Measurements from ENCODE around the gene SMYD3. TPM values are rescaled to one million over a fixed set of nuclear protein-coding genes. Genes with fewer than 3 reads are reported as not detected.
A peak's percentile ranks its signal among the peaks of the same experiment; 100 is the strongest.

SMYD3 gene
- total and polyA plus RNA-seq, 2 of the 13 experiments (the other 11 are each of a cell fraction or from before 2014, with no cell fraction given) = 27.7 to 35.8 TPM

GRCh38 chr1:246526380-246526779 lies 19.3 kb upstream of the SMYD3 start:
- in situ Hi-C loops (cut with HindIII; ENCODE audit: extremely low pct_ligation_motif_present, low pct_unique_long_range_greater_than_20kb) = no loop called here
- FAIRE-seq = no peak
- CTCF ChIA-PET (ENCODE audit: low intra/inter-chr PET ratio, low total read pairs) = no interaction called here

More at GRCh38 chr1:246526380-246526779, 19.3 kb upstream of the SMYD3 start:
- no peak overlapping the region for H3K4me3 ChIP-seq (replicated peaks in 1 of 3; ENCODE audit: insufficient read depth in 1 of 3, low read depth in 2 of 3, low read length in 3 of 3)
- 35% methylated on average over 4 of the region's 4 CpGs for WGBS (ENCODE audit: low lambda C conversion rate)
- H3K4me1 ChIP-seq (ENCODE audit: insufficient read depth, low read length) = peaks cover 30% of the 10 kb centered on the region
- no peaks in the 10 kb centered on the region for H4K20me1 ChIP-seq (ENCODE audit: insufficient read depth, low read length)
- ATAC-seq (no peak), DNase-seq (ENCODE audit: low spot score) (no peak)
- H3K36me3 ChIP-seq (replicated peaks in 1 of 2; ENCODE audit: control insufficient read depth in 1 of 2, insufficient read depth in 2 of 2, low read length in 2 of 2) = no peaks in the 10 kb centered on the region
- no peak overlapping the region for H2AFZ ChIP-seq (ENCODE audit: low read length)
- H3K79me2 ChIP-seq (ENCODE audit: insufficient read depth, low read length) = no peaks in the 10 kb centered on the region
- BruUV-seq (replicated peaks) = no TSS peak
- peaks cover 11% of the 10 kb centered on the region for H3K9me3 ChIP-seq (ENCODE audit: low read length)
- peaks cover 3 to 4% of the 10 kb centered on the region in 2 experiments; a peak in 2 of 5 replicates for H3K27me3 ChIP-seq (ENCODE audit: control insufficient read depth in 1 of 2, insufficient read depth in 2 of 2, low read length in 2 of 2)
- intact Hi-C loops (cut with micrococcal nuclease; ENCODE audit: unreplicated experiment) = no loop called here
- no peak for TF ChIP-seq SMC3 (IDR thresholded peaks at IDR 0.05; ENCODE audit: low read length)
- no peak for TF ChIP-seq DBP (CRISPR knock-in tag; IDR thresholded peaks at IDR 0.05; ENCODE audit: not compliant biosample characterization)
- no peak for TF ChIP-seq ZEB1 (IDR thresholded peaks at IDR 0.05; ENCODE audit: insufficient replicate concordance, low read depth)
- TF ChIP-seq POLR2G (IDR thresholded peaks at IDR 0.05; ENCODE audit: low read depth, low read length) = no peak
- TF ChIP-seq MYPOP (CRISPR knock-in tag; IDR thresholded peaks at IDR 0.05) = no peak
- no peak for TF ChIP-seq FOXO1 (CRISPR knock-in tag; IDR thresholded peaks at IDR 0.05)
- no peak for TF ChIP-seq ZBTB34 (CRISPR knock-in tag; IDR thresholded peaks at IDR 0.05)
- no peak for TF ChIP-seq PBX2 (CRISPR knock-in tag; IDR thresholded peaks at IDR 0.05)
- TF ChIP-seq ZNF383 (CRISPR knock-in tag; IDR thresholded peaks at IDR 0.05; ENCODE audit: borderline replicate concordance) = no peak
- no peak for TF ChIP-seq RELA (CRISPR knock-in tag; IDR thresholded peaks at IDR 0.05)
- no peak for TF ChIP-seq ZNF749 (CRISPR knock-in tag; IDR thresholded peaks at IDR 0.05; ENCODE audit: borderline replicate concordance)
- TF ChIP-seq CBX5 (CRISPR knock-in tag; IDR thresholded peaks at IDR 0.05; ENCODE audit: borderline replicate concordance) = no peak
- TF ChIP-seq GRHL1 (CRISPR knock-in tag; conservative IDR thresholded peaks at IDR 0.05) = no peak
- TF ChIP-seq NCOA1 (CRISPR knock-in tag; IDR thresholded peaks at IDR 0.05) = no peak
- no peak for TF ChIP-seq MLXIP (CRISPR knock-in tag; IDR thresholded peaks at IDR 0.05; ENCODE audit: borderline replicate concordance)
- no peak for TF ChIP-seq PHF21A (CRISPR knock-in tag; IDR thresholded peaks at IDR 0.05)
- H3K9ac ChIP-seq (ENCODE audit: insufficient read depth, low read depth, low read length) = no peak overlapping the region
- H3K4me2 ChIP-seq (ENCODE audit: low read depth, low read length) = peak overlapping the region; percentile 63; the same call in 1 of the 2 replicates
- POLR2A ChIA-PET = interaction anchor here (2.3 kb wide), 1 partner anchor 14 kb away, joined by 5 read pairs; no protein-coding TSS in a partner anchor
- H3K27ac ChIP-seq (ENCODE audit: extremely low read length, insufficient read depth, low read length) = no peak overlapping the region
